Choroid plexus epithelial cell (primary cell): Measurements from ENCODE around the gene CDH4.

ENCODE experiments used
- DNase-seq: peaks from one replicate; pipeline ENCODE4 v3.0.0-alpha.2; 2010; ENCODE audit warnings: low read depth
- H3K4me3 ChIP-seq: 2 replicates; pipeline ENCODE4 v1.5.1; 2011; ENCODE audit warnings: low read depth, mild to moderate bottlenecking, control low read depth, low read length, moderate library complexity
- TF ChIP-seq, protein P1 (sequence below): conservative IDR thresholded peaks from 2 replicates; pipeline ENCODE4 v1.5.1; 2011; ENCODE audit warnings: low read depth, mild to moderate bottlenecking, control low read depth, inconsistent platforms, low read length, moderate library complexity

Gene CDH4

DNA sequence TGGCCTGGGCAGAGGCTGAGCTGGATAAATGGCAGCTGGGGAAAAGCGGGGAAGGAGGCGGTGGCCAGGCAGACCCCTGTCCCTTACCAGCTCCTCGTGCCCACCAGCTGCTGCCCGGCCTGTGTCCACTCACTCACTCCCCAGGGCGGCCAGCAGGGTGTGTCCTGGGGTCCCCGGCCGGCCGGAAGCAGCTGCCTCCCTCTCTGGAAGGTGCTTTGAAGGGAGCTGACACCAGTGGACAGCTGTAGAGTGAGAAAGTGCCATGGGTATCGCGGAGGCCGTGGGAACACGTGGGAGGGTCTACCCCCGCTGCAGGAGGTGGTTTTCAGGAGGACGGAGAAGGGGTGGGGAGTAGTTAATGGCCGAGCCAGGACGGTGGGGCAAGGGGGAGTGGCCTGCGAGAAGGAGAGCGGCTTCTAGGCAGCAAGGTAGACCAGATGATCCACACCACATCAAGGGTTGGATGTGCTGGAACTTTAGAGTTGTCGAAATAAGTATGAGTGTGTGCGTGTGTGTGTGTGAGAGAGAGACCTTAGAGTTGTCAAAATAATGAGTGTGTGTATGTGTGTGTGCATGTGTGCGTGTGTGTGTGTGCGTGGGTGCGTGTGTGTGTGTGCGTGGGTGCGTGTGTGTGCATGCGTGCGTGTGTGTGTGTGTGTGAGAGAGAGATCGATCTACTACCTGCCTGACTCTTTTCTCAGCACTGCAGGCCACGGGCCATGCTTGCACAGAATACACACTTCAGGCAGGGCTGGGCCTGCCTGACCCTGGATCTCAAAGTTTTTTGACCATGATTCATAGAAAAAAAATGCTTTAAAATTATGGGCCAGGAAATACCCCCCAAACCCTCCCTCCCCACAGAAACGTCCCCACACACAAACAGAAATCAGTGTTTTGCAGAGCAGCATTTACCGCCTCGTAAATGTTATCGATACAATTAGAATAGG is 43.9 kb downstream of the CDH4 start:
- DNase-seq = peak; percentile 23
- TF ChIP-seq, protein P1, sequence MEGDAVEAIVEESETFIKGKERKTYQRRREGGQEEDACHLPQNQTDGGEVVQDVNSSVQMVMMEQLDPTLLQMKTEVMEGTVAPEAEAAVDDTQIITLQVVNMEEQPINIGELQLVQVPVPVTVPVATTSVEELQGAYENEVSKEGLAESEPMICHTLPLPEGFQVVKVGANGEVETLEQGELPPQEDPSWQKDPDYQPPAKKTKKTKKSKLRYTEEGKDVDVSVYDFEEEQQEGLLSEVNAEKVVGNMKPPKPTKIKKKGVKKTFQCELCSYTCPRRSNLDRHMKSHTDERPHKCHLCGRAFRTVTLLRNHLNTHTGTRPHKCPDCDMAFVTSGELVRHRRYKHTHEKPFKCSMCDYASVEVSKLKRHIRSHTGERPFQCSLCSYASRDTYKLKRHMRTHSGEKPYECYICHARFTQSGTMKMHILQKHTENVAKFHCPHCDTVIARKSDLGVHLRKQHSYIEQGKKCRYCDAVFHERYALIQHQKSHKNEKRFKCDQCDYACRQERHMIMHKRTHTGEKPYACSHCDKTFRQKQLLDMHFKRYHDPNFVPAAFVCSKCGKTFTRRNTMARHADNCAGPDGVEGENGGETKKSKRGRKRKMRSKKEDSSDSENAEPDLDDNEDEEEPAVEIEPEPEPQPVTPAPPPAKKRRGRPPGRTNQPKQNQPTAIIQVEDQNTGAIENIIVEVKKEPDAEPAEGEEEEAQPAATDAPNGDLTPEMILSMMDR = no peak
- no peak overlapping the region for H3K4me3 ChIP-seq

DNA sequence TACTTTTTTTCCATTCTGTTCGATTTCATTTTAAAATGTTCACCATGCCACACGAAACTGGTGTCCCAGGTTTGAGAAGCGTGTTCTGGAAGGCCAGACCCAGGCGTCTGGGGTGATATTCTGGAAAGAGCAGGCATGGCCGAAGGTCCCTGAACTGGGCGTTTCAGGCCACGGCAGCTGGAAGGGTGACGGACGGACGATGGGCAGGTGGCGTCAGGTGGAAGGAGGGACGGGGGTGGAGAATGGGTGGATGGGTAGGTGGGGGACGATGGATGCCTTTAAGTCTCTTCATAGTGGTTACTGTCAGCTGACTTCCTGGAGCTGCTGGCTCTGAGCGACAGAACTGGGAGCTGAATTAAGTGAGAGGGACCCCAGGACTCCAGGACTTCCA is 44.6 kb downstream of the CDH4 start:
- no peak for DNase-seq
- TF ChIP-seq, protein P1 = no peak
- no peak overlapping the region for H3K4me3 ChIP-seq

DNA sequence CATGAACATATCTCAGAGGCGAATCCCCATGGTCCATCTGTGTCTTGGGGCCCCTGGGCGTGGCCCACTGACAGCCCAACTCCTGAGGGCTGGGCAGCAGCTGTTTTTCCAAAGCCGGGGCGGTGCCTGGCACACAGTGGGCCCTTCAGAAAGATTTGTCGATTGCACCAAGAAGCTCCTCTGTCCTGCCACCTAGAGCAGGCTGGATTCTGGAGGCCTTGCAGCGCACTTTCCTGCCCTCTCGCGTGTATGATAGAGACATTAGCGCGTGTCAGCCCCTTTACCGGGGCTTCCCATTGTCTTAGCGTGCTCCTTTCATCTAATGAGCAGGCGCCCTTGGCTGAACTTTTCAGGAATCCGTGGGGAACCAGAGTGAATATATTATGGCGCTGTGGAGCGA is 45.4 kb downstream of the CDH4 start:
- no peak for DNase-seq
- TF ChIP-seq, protein P1 = no peak
- H3K4me3 ChIP-seq = no peak overlapping the region

DNA sequence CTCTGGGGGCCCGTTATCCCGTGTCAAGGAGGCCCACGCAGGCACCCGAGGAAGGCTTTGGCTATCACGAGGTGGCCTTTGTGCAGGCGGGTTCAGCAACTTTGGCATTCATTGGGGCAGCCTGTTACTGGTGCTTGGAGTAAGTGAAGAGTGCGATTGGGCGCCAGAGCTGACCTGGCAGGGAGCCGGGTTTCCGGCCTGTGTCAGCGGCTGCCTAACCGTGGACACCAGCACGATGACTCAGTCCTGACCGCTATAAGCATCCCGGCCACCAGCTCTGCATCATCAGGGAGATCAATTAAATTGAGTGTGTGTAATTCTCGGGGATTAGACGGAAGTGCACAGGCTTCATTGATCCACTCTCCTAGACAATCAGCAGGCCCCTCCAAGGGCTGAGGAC is 45.9 kb downstream of the CDH4 start:
- peak; percentile 65 for DNase-seq
- H3K4me3 ChIP-seq = no peak overlapping the region
- TF ChIP-seq, protein P1 = no peak

DNA sequence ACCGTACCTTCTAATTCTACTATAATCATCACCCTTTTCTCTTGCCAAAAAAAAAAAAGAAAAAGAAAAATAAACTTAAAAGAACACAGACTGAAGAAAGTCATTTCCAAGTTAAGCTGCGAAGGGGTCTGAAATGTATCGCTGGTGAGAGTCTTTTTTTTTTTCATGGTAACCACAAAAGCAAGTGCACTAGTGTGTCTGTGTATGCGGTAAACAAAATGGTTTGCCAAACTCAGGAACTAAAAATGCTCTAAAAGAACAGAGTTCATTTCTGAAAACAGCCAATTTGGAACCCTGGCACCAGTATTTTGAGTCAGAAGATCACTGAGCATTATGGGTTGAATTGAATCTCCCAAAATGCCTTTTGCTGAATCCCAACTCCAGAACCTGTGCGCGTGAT is 46.6 kb downstream of the CDH4 start:
- H3K4me3 ChIP-seq = no peak overlapping the region
- TF ChIP-seq, protein P1 = no peak
- no peak for DNase-seq

DNA sequence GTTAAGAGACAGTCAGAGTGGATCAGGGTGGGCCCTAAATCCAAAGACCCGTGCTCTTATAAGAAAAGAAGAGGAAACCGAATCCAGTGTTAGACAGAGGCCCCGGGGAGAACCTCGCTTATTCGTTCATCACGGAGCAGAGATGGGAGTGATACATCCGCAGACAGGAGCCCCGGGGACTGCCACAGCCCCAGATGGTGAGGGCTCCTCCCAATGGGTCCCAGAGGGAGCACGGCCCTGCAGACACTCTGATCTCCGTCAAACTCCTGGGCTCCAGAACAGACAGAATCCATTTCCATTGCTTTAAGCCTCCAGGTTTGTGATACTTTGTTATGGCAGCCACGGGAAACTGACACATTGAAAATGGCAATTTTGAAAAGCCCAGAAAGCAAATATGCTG is 47.0 kb downstream of the CDH4 start:
- no peak for DNase-seq

More for the DNA sequence above, 47.0 kb downstream of the CDH4 start:
- no peak overlapping the region for H3K4me3 ChIP-seq
- TF ChIP-seq, protein P1 = no peak
